Measurements from ENCODE around the gene WDFY3.

WDFY3 gene

DNA sequence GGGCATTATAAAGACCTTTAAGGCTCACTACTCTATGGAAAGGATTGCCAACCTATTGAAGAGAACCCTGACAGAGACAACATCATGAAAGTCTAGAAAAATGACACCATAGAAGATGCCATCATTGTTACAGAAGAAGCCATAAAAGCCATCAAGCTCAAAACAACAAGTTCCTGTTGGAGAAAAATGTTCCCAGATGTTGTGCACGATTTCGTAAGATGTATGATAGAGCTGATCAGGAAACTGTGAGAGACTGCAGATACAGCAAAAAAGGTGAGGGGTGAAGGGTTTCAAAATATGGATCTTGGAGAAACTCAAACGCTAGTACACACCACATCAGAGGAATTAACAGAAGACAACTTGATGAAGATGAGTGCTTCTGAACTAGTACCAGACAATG lies 53.3 kb downstream of the WDFY3 start:
- no peak for DNase-seq (ENCODE audit: low read depth in 1 of 2, low spot score in 1 of 2)

DNA sequence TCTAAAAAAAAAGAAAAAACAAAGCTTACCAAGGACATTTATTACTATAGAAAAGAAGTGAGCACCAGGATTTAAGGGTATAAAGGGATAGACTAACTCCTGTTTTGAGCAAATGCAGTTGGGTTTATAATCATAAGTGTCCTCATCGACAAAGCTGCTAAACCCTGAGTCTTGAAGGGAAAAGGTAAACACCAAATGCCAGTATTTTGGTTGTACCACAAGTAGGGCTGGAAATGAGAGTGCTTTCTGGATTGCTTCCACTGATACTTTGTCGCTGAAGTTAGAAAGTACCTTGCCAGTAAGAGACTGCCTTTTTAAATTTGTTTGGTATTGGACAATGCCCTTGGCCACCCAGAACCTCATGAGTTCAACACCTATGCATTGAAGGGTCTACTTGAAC lies 53.7 kb downstream of the WDFY3 start:
- DNase-seq (ENCODE audit: low read depth in 1 of 2, low spot score in 1 of 2) = no peak

GRCh38 chr4:84908876-84909275 lies 57.6 kb downstream of the WDFY3 start:
- DNase-seq (ENCODE audit: low read depth in 1 of 2, low spot score in 1 of 2) = no peak

- no peak for DNase-seq (ENCODE audit: low read depth in 1 of 2, low spot score in 1 of 2)
Observed at GRCh38 chr4:84907145-84907544, 59.3 kb downstream of the WDFY3 start.

GRCh38 chr4:84905646-84906045 lies 60.8 kb downstream of the WDFY3 start:
- DNase-seq (ENCODE audit: low read depth in 1 of 2, low spot score in 1 of 2) = no peak

DNA sequence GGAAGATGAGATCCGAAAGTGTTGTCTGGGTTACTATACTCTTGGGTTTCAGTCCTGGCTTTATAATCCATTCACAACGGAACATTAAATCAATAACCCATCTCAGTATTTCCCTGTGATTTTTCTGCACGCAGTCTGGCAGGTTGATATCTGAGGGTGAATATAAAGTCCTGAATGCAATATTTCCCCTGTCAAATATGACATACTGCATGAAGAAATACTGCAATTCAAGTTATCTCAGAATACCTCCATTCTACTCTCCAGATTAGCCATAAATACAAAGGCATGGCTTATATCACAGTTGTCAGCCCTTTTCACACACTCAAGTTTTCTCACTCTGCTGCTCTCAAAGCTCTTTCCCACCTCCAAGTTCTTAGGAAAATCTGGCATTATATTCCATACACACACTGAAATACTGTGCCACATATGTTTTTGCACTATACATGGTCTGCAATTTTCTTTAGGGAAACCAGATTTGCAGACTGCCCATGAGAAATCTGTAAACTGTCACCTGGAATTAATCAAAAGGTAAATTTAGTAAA lies 64.7 kb downstream of the WDFY3 start:
- DNase-seq (ENCODE audit: low read depth in 1 of 2, low spot score in 1 of 2) = no peak

- DNase-seq (ENCODE audit: low read depth in 1 of 2, low spot score in 1 of 2) = no peak
Observed at GRCh38 chr4:84901173-84901572, 65.3 kb downstream of the WDFY3 start.

- DNase-seq (ENCODE audit: low read depth in 1 of 2, low spot score in 1 of 2) = no peak
Observed at GRCh38 chr4:84899616-84900015, 66.9 kb downstream of the WDFY3 start.

DNA sequence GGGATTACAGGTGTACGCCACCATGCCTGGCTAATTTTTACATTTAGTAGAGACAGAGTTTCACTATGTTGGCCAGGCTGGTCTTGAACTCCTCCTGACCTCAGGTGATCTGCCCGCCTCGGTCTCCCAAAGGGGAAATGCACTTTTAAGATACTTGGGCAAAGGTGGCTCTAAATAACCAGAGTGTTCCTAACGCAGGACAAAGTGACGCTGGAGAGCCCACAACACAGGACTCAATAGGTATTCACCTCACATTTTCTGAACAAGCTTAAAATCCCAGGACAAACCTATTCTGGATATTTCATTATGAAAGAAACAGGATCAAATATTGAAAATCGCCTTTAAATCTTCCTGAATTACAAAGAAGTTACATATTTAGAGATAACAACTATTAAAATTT lies 69.0 kb downstream of the WDFY3 start:
- DNase-seq (ENCODE audit: low read depth in 1 of 2, low spot score in 1 of 2) = no peak

GRCh38 chr4:84895283-84895682 lies 71.2 kb downstream of the WDFY3 start:
- no peak for DNase-seq (ENCODE audit: low read depth in 1 of 2, low spot score in 1 of 2)

DNA sequence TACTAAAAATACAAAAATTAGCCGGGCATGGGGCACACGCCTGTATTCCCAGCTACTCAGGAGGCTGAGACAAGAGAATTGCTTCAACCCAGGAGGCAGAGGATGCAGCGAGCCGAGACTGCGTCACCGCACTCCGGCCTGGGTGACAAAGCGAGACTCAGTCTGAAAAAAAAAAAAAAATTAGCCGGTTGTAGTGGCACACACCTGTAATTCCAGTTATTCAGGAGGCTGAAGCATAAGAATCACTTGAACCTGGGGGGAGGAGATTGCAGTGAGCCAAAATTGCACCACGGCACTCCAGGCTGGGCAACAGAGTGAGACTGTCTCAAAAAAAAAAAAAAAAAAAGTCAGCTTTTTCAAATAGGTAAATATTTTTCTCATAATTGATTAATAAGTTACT lies 71.9 kb downstream of the WDFY3 start:
- no peak for DNase-seq (ENCODE audit: low read depth in 1 of 2, low spot score in 1 of 2)

- DNase-seq (ENCODE audit: low read depth in 1 of 2, low spot score in 1 of 2) = no peak
Observed at GRCh38 chr4:84892950-84893349, 73.5 kb downstream of the WDFY3 start.

- no peak for DNase-seq (ENCODE audit: low read depth in 1 of 2, low spot score in 1 of 2)
Observed at GRCh38 chr4:84887824-84888223, 78.7 kb downstream of the WDFY3 start.

- DNase-seq (ENCODE audit: low read depth in 1 of 2, low spot score in 1 of 2) = no peak
Observed at GRCh38 chr4:84879651-84880200, 86.8 kb downstream of the WDFY3 start.

DNA sequence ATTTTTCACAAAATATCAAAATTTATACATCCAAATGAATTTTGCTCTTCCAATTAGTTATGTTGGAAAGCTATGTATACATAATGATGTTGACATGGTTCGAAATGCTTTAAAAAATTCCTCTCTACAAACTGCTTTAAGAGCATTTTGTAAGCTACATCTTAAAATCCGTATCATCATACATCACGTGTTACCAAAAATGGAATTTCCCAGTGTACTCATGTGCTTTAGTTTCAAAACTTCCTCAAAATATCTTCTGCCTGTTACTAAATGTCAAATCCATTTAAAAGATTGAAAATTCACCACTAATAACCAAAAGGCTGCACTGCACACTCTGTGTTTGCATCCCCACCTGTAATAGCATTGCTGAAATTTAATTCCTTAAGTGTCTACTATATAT lies 87.9 kb downstream of the WDFY3 start:
- no peak for DNase-seq (ENCODE audit: low read depth in 1 of 2, low spot score in 1 of 2)

- DNase-seq (ENCODE audit: low read depth in 1 of 2, low spot score in 1 of 2) = no peak
Observed at GRCh38 chr4:84878090-84878489, 88.4 kb downstream of the WDFY3 start.

GRCh38 chr4:84877051-84877833 lies 89.2 kb downstream of the WDFY3 start:
- DNase-seq (ENCODE audit: low read depth in 1 of 2, low spot score in 1 of 2) = no peak

GRCh38 chr4:84875636-84876371 lies 90.7 kb downstream of the WDFY3 start:
- DNase-seq (ENCODE audit: low read depth in 1 of 2, low spot score in 1 of 2) = no peak

DNA sequence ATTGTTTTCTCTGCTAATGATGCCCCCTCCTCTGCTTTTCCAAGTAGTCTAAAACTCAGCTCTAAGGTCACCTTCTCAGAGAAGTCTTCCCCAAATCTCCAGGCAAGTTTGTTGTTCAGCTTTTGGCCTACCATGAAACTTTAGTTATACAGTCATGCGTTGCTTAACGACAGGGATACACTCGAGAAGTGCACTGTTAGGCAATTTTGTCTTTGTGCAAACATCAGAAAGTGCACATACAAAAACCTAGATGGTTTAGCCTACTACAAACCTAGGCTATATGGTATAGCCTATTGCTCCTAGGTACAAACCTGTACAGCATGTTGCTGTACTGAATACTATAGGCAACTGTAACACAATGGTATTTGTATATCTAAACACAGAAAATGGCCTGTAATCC lies 91.9 kb downstream of the WDFY3 start:
- DNase-seq (ENCODE audit: low read depth in 1 of 2, low spot score in 1 of 2) = no peak

DNA sequence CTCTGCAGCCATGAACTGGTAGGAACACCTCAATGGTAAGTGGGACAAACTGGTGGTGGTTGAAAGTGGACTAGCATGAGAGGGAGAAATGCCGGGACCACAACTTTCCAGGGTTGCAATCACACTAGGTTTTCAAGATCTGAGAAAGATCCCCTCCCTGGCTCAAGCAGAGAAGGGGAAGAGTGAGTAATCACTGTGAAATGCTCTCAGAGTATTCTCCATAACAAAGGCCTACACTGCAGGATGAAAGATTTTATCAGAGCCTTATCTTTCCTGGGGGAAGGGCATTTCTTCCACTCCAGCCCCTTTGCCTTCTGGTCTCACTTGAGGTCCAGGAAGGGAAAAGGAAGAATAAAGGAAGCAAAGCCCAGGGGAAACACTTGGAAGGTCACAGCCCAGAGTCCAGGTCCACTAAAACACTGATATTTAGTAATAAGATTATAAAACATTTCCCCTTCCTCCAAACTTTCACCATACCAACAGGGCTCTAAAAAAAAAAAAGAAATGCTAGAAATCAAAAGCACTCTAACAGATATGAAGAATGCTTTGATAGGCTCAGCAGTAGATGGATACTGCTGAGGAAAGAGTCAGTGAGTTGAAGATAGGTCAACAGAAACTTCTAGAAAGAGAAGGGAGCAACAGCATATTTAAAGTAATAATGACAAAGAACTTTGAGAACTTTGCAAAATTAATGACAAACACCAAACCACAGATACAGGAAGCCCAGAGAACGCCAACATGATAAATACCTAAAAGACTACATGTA lies 95.9 kb downstream of the WDFY3 start:
- DNase-seq (ENCODE audit: low read depth in 1 of 2, low spot score in 1 of 2) = no peak

- DNase-seq (ENCODE audit: low read depth in 1 of 2, low spot score in 1 of 2) = no peak
Observed at GRCh38 chr4:84866295-84866694, 100.2 kb downstream of the WDFY3 start.

All from activated T-helper 1 cell treated with anti-CD3 and anti-CD28 coated beads, Interleukin-2, amount 50 U/mL, for 16 hours (primary cell).